ENCODE data around the gene ZBTB16.

The ZBTB16 gene

DNA sequence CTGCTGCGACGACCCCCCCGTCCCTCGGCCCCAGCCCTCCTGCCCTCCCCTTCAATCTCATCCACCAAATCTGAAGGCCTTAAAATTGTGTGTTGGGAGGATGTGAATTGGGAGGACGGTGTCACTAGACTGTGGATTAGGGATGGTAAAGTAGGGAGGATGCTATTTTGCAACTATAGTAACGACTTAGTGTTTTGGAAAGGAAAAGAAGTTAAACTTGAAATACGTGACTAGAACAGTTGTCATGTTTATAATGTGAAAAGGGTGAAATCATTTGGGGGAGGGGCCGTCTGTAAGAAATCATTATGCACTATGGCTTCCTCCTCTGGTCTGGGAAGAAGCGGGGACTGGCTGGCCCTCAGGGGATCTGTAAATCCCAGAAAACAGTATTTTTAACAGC, 193.3 kb downstream of the ZBTB16 start:
- Histone ChIP-seq H3K9ac (ENCODE audit: low read length) (no peak overlapping the region), H3K9me2 (replicated peaks; ENCODE audit: insufficient read depth, low read length) (no peaks in the 10 kb centered on the region), H3K79me2 (ENCODE audit: low read length) (no peaks in the 10 kb centered on the region), H3K9me3 (replicated peaks; ENCODE audit: insufficient read depth, low read length) (no peaks in the 10 kb centered on the region), H3K27ac (ENCODE audit: low read length) (no peak overlapping the region), H3K36me3 (replicated peaks; ENCODE audit: insufficient read depth, low read length) (no peaks in the 10 kb centered on the region), H3K4me3 (ENCODE audit: low read length) (no peak overlapping the region), H4K20me1 (ENCODE audit: insufficient read depth, low read length) (no peaks in the 10 kb centered on the region), H2AFZ (ENCODE audit: low read length) (no peak overlapping the region), H3K4me1 (ENCODE audit: low read length) (no peaks in the 10 kb centered on the region), H3F3A (ENCODE audit: insufficient read depth, low read length) (no peaks in the 10 kb centered on the region), H3K27me3 (replicated peaks; ENCODE audit: insufficient read depth, low read length) (no peaks in the 10 kb centered on the region), H3K4me2 (ENCODE audit: low read depth, low read length) (no peak overlapping the region)
- TF ChIP-seq EZH2phosphoT487 (IDR thresholded peaks at IDR 0.05; ENCODE audit: low read length) (no peak), EZH2 (optimal IDR thresholded peaks at IDR 0.05; ENCODE audit: low read depth, low read length) (no peak)
- TF ChIP-seq, protein P1, sequence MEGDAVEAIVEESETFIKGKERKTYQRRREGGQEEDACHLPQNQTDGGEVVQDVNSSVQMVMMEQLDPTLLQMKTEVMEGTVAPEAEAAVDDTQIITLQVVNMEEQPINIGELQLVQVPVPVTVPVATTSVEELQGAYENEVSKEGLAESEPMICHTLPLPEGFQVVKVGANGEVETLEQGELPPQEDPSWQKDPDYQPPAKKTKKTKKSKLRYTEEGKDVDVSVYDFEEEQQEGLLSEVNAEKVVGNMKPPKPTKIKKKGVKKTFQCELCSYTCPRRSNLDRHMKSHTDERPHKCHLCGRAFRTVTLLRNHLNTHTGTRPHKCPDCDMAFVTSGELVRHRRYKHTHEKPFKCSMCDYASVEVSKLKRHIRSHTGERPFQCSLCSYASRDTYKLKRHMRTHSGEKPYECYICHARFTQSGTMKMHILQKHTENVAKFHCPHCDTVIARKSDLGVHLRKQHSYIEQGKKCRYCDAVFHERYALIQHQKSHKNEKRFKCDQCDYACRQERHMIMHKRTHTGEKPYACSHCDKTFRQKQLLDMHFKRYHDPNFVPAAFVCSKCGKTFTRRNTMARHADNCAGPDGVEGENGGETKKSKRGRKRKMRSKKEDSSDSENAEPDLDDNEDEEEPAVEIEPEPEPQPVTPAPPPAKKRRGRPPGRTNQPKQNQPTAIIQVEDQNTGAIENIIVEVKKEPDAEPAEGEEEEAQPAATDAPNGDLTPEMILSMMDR (IDR thresholded peaks at IDR 0.05; ENCODE audit: low read length), result no peak
- DNase-seq, result no peak

DNA sequence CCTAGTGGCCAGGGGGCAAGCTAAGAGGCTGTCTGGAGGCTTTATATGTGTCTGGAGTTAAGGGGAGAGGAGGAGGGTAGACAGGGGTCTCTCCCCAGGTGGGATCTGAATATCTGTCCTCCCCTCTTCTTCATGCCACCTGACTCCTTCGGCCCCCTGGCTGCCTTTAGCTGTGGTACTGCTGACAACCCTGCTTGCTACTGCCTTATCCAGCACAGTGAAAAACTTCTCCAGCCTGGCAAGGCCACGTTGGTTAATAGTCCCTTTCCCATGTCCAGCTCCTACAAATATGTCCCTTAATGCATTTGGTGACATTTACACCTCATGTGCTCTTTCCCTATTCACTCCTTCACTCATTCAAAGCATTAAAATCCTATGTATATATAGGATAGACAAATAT, 194.3 kb downstream of the ZBTB16 start:
- no peaks in the 10 kb centered on the region for H3K9me3 ChIP-seq (replicated peaks; ENCODE audit: insufficient read depth, low read length)
- no peak overlapping the region for H3K9ac ChIP-seq (ENCODE audit: low read length)
- no peak overlapping the region for H2AFZ ChIP-seq (ENCODE audit: low read length)
- no peaks in the 10 kb centered on the region for H3K27me3 ChIP-seq (replicated peaks; ENCODE audit: insufficient read depth, low read length)
- H3K4me1 ChIP-seq (ENCODE audit: low read length), result no peaks in the 10 kb centered on the region
- no peak overlapping the region for H3K4me2 ChIP-seq (ENCODE audit: low read depth, low read length)
- no peaks in the 10 kb centered on the region for H3K9me2 ChIP-seq (replicated peaks; ENCODE audit: insufficient read depth, low read length)
- H3K4me3 ChIP-seq (ENCODE audit: low read length), result no peak overlapping the region
- TF ChIP-seq, protein P1 (IDR thresholded peaks at IDR 0.05; ENCODE audit: low read length), result no peak
- TF ChIP-seq EZH2 (optimal IDR thresholded peaks at IDR 0.05; ENCODE audit: low read depth, low read length) (no peak), EZH2phosphoT487 (IDR thresholded peaks at IDR 0.05; ENCODE audit: low read length) (no peak)
- no peak for DNase-seq
- no peaks in the 10 kb centered on the region for H4K20me1 ChIP-seq (ENCODE audit: insufficient read depth, low read length)
- H3K36me3 ChIP-seq (replicated peaks; ENCODE audit: insufficient read depth, low read length), result no peaks in the 10 kb centered on the region
- no peaks in the 10 kb centered on the region for H3F3A ChIP-seq (ENCODE audit: insufficient read depth, low read length)
- H3K27ac ChIP-seq (ENCODE audit: low read length), result no peak overlapping the region
- no peaks in the 10 kb centered on the region for H3K79me2 ChIP-seq (ENCODE audit: low read length)

DNA sequence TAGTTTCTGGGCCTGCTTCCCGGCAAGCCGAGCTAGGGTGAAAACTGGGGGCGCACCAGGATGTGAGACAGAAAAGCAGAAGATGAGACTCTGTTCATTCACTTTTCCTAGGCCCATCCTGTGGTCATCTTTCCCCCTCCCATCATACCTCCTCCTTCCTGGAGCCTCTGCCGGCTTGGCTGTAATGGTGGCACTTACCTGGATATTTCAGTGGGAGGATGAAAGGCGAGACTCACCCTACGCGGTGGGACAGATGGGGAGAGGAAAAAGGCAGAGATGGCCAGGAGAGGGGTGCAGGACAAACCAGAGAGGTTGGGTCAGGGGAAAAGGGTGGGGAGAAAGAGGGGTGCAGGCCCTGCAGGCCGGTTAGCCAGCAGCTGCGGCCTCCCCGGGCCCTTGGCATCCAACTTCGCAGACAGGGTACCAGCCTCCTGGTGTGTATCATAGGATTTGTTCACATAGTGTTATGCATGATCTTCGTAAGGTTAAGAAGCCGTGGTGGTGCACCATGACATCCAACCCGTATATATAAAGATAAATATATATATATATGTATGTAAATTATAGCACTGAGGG, 195.1 kb downstream of the ZBTB16 start:
- no peaks in the 10 kb centered on the region for H3K9me3 ChIP-seq (replicated peaks; ENCODE audit: insufficient read depth, low read length)
- H2AFZ ChIP-seq (ENCODE audit: low read length), result no peak overlapping the region
- H3K4me1 ChIP-seq (ENCODE audit: low read length), result no peaks in the 10 kb centered on the region
- H3K27ac ChIP-seq (ENCODE audit: low read length), result no peak overlapping the region
- no peak overlapping the region for H3K9ac ChIP-seq (ENCODE audit: low read length)
- H4K20me1 ChIP-seq (ENCODE audit: insufficient read depth, low read length), result no peaks in the 10 kb centered on the region
- no peaks in the 10 kb centered on the region for H3K9me2 ChIP-seq (replicated peaks; ENCODE audit: insufficient read depth, low read length)
- no peak for DNase-seq
- H3K4me3 ChIP-seq (ENCODE audit: low read length), result no peak overlapping the region
- H3K36me3 ChIP-seq (replicated peaks; ENCODE audit: insufficient read depth, low read length), result no peaks in the 10 kb centered on the region
- H3K79me2 ChIP-seq (ENCODE audit: low read length), result no peaks in the 10 kb centered on the region
- no peaks in the 10 kb centered on the region for H3K27me3 ChIP-seq (replicated peaks; ENCODE audit: insufficient read depth, low read length)
- H3K4me2 ChIP-seq (ENCODE audit: low read depth, low read length), result no peak overlapping the region
- H3F3A ChIP-seq (ENCODE audit: insufficient read depth, low read length), result no peaks in the 10 kb centered on the region
- TF ChIP-seq EZH2 (optimal IDR thresholded peaks at IDR 0.05; ENCODE audit: low read depth, low read length), result no peak
- no peak for TF ChIP-seq EZH2phosphoT487 (IDR thresholded peaks at IDR 0.05; ENCODE audit: low read length)
- TF ChIP-seq, protein P1 (IDR thresholded peaks at IDR 0.05; ENCODE audit: low read length), result no peak

Measured in MM.1S (cell line).